HepG2 (cell line): ENCODE results near the gene ATP10A.

ENCODE experiments used
- FOXJ3 ChIP-seq: sonication (generic); formaldehyde crosslinking; IDR thresholded peaks from 2 replicates; pipeline ENCODE4 v1.4.0; 2020; ENCODE audit warnings: missing genetic modification reagents, mild to moderate bottlenecking, borderline replicate concordance
- JUN ChIP-seq: sonication (generic); formaldehyde crosslinking; IDR thresholded peaks from 2 replicates; pipeline ENCODE4 v1.4.0; 2020; ENCODE audit warnings: mild to moderate bottlenecking, missing genetic modification reagents
- NFRKB ChIP-seq: fragments of 450-650 bp; IDR thresholded peaks from 2 replicates; pipeline ENCODE4 v1.6.1; 2017
- ZBTB38 ChIP-seq: sonication (generic); formaldehyde crosslinking; IDR thresholded peaks from 2 replicates; pipeline ENCODE4 v1.5.1; 2020; ENCODE audit warnings: mild to moderate bottlenecking, missing genetic modification reagents
- ZHX1 ChIP-seq: sonication (generic); formaldehyde crosslinking; IDR thresholded peaks from 2 replicates; pipeline ENCODE4 v1.8.1; 2022; ENCODE audit warnings: low read depth, mild to moderate bottlenecking, missing genetic modification reagents

DNA sequence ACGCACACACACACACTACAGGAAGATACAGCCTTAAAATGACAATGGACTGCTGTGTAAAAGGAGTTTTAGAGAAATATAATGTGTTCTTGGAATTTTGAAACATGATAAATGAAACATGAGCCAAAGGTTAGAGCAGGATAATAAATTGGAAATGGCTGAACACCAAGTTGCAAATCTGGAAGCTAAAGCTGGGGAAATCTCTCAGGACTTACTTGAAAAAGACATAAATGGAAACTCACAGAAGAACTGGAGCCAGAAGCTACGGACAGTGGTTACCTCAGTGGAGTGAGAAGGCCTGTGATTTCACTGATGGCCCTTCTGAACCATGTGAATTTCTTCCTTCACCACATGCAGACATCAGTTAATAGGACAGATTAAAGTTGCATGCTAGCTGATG lies 37.3 kb upstream of the ATP10A start:
- no peak for TF ChIP-seq NFRKB
- TF ChIP-seq ZHX1 (CRISPR knock-in tag) = no peak
- TF ChIP-seq FOXJ3 (CRISPR knock-in tag) = no peak
- no peak for TF ChIP-seq JUN (CRISPR knock-in tag)
- no peak for TF ChIP-seq ZBTB38 (CRISPR knock-in tag)
